ENCODE data around the gene EPG5.
"Not testable (repeated sequence)": the region's sequence is repeated elsewhere in the genome, so short reads cannot be mapped to it uniquely, and the experiment has no call there.

EPG5 gene

DNA sequence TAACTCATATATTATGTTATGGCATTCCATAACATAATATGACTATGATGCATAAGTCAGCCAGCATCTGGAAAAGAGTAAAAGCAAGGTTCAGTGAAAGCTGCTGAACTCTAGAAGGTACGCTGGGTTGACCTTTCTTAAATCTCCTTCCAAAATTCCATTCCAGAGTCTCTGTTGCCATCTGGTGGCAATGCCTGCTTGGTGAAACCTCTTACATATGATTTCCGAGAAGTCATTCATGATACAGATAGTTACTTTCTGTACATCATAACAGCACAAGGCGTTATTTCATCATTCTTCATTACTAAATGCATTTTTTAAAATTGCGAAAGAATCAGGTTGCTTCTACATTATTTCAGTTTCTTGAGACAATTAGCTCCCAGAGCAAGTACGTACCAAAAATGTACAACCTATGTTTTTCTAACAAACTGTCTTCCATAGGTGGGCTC, 7.0 kb upstream of the EPG5 start:
- peak; percentile 5 to 74 for DNase-seq

- DNase-seq, result not testable (repeated sequence)
Measured at GRCh38 chr18:45964913-45965312, 2.2 kb downstream of the EPG5 start.

DNA sequence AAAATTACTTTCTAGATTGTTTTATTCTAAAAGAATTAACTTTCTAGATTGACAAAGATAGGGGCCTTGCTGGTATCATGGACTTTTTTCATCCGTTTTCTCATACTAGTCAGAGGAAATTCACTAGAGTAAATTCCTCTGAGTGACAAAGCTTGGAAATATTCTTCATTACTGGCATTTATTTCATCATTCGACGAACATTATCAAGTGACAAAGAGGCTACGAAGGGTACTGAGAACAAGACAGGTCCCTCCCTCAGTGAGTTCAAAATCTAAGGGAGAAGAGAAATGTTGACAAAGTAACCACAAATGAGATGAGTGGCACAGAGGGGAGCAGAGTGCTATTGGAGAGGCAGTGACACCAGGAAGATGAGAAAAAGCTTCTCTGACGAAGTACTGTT, 4.3 kb downstream of the EPG5 start:
- no peak for DNase-seq

GRCh38 chr18:45962461-45962860, 4.7 kb downstream of the EPG5 start:
- DNase-seq, result no peak

GRCh38 chr18:45959484-45959883, 7.6 kb downstream of the EPG5 start:
- DNase-seq, result not testable (repeated sequence)

DNA sequence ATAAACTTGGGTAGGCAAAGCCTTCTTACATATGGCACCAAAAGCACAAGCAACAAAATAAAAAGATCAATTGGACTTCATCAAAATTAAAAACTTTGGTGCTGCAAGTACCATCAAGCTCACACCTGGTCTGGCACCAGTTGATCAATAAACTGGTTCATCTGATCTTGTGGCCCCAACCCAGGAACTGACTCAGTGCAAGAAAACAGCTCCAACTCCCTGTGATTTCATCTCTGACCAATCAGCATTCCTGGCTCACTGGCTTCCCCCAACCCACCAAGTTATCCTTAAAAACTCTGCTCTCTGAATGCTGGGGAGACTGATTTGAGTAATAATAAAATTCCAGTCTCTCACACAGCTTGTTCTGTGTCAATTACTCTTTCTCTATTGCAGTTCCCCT, 8.4 kb downstream of the EPG5 start:
- DNase-seq, result no peak

DNA sequence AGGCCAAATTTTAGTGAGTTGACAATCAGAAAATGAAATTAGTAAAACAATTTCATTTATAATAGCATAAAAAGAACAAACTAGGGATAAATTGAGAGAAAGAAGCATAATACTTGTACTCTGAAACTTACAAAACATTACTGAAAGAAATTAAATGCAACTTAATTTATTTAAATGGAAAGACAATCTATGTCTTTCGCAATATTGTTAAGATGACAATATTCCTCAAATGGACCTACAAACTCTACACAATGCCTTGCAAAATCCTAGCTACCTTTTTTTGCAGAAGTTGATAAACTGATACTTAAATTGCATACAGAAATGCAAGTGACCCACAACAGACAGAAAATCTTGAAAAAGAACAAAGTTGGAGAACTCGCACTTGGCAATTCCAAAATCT, 9.1 kb downstream of the EPG5 start:
- DNase-seq, result no peak

DNA sequence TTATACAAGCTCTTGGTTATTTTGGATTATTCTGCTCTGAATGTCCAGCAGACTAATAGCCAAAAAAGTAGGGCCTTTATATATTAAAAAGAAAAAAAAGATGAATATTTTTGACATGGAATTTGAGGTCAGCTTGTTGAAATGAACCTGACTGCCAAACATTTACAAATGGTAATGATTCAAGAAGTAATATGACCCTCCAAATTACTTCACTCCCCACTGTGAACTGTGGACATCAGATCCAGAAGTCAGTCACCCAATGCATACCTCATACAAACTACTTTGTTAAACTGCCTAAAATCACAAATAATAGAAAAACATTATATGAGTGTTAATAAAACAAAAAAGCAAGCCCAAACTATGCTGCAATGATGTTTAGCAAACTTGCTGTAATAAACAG, 10.0 kb downstream of the EPG5 start:
- DNase-seq, result no peak

DNA sequence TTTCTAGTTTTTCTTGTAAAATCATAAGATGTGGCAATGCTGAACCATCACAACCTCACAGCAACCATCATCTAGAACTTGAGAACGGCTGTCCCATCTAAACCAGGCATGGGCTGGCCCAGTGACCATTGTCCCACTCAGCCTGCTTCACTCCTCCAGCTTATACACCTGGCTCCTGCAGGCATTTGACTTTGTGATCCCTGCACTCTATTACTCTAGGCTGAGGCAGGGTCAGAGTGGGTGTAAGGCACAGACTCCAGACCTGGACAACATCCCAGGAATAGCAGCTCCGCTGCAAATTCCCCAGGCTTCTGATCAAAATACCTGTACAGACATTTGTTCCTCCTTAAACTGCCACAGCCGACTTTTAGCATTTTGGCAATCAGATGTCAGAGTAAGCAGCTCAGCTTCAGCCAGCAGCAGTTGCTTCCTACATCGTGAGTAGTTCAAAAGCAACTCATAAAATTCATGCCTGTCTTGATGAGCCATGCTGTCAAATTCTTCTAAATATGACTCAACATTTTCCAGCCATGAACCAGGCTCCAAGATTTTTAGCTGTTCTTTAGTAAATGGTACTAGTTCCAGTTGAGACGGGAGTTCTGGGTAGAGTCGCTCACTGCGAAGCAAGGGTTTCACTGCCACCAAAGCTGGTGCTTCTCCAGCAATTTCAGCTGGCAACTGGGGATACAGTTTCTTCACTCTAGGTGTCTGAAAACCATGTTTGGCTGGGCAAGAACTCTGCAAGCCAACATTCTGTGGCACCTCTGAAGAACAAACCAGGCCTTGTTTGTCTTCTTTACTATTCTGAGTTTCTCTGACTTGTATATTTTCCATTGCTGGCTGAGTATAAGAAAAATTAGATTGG, 12.8 kb downstream of the EPG5 start:
- DNase-seq, result no peak

- DNase-seq, result no peak
Measured at GRCh38 chr18:45951016-45951714, 16.0 kb downstream of the EPG5 start.

DNA sequence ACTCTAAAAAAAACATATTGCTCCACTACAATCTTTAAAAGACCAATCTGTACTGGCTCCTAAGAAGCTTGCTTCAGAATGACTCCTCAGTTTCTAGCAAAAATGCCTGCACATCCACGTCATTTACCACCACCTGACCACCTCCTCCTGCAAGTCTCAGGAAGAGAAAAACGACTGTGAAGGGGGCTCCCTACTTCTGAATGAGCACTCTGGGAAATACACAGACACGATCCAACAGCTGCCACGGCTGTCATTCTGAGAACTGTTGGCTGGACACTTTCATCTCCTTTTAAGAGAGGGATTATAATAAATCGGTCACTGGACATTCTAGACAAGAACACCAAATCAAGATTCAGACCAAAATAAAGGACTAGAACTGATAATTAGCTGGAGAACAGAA, 21.5 kb downstream of the EPG5 start:
- DNase-seq, result no peak

GRCh38 chr18:45940724-45941123, 26.4 kb downstream of the EPG5 start:
- DNase-seq, result no peak

- DNase-seq, result no peak
Measured at GRCh38 chr18:45939236-45939635, 27.9 kb downstream of the EPG5 start.

- DNase-seq, result no peak
Measured at GRCh38 chr18:45938488-45938935, 28.6 kb downstream of the EPG5 start.

DNA sequence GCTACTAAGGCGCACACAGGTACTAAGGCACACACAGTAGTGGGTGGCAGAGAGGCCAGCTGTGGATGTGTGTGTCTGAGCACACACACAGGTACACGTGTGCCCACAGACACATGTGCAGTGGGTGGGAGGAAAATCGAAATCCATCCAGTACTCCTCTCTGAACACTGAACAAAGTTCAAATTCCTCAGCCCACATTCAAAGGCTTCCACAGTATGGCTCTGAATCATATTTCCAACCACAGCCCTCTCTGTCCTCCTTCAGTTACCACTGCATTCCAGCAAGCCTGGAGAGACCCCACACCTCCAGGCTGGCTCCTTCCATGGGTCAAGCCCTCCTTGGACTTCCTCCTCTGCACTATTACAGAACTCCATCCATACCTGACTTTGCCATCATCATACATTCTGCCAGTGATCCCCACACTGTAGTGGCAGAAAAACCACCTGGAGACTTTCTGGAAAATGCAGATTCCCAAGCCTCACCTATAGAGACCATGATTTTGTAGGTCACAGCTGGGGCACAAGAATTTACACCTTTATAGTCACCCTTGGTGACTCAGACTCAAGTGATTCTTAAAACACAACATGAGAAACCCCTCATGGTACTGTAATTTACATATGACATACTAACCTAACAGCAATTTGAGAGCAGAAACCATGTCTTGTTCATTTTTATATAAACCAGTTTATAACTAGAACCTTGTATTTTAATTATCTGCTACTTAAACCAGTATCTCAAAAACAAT, 31.4 kb downstream of the EPG5 start:
- DNase-seq, result no peak

DNA sequence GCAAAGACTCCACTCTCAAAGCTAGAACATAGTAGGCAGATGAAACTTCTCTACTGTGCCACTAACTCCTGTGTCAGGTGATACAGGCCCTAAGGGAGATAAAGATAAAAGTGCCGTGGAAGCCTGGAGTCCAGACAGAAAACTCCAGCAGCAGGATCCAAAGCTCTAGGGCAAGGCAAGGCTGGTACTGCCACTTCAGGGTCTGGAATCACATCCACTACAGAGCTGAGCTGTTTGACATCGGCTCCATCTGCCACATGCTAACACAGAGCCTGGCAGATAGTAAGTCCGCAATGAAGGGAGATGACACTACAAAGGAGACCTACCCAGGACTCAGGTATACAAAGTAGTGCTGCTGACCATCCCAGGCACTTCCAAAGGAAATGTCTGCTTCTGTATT, 34.4 kb downstream of the EPG5 start:
- DNase-seq, result no peak

GRCh38 chr18:45930963-45931362, 36.2 kb downstream of the EPG5 start:
- DNase-seq, result no peak

- DNase-seq, result no peak
Measured at GRCh38 chr18:45926691-45927090, 40.4 kb downstream of the EPG5 start.

DNA sequence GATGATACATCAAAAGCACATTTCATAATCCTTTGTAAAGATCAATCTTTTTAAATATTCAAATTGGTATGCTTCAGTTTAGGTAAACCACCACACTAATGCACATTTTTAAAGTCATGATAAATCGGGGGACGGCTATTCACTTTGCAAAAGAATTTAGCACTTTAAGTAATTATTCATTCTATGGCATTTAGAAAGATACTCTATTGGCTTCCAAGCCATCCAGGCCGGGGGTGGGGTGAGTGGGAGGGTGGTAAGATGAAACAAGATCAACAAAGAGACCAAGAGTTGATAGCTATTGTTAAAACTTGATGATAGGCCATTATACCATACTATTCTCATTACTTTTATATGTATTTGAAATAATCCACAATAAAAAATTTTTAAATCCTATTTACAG, 41.0 kb downstream of the EPG5 start:
- no peak for DNase-seq

GRCh38 chr18:45923138-45923537, 44.0 kb downstream of the EPG5 start:
- peak in 1 of 2 experiments; percentile 6 for DNase-seq

GRCh38 chr18:45920367-45920766, 46.8 kb downstream of the EPG5 start:
- peak; percentile 52 to 82 for DNase-seq

DNA sequence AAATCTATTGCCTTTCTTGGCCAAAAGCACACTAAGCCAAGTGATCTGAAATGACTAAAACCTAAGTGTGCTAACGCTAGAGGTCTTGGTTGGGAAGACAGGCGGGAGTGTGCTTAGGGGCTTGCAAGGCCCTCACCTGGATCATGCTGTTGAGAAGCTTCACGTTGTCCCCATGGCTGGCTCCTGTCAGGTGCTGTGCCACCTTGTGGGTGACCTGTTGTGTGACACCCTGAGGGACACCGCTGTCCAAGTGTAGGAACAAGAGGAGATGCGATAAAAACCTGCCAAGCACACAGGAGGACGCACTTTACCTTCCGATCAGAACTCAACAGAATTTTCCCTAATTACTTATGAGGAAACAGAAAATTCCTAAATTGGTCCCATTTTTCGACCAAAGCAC, 50.8 kb downstream of the EPG5 start:
- no peak for DNase-seq

DNA sequence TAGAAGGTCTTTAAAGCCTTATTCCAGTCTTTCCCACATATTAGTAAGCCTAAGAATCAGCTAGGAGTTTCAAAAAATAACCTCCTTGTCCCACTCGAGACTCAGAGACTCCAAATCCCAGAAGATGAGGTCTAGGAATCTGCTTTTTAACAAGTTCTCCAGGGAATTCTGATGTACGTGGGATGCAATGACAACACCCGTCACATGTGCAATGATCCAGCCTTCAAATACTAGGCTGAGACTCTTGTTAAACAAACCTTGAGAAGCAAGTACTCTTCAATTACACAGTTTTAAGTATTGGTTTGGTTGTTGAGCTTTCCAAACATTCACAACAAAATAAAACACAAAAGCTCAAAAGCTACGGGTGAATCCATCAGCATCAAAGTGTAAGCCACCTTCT, 53.9 kb downstream of the EPG5 start:
- DNase-seq, result no peak

All from NCI-H524 (cell line).